ENCODE data around the gene SMARCAL1. TPM values are rescaled to one million over a fixed set of nuclear protein-coding genes. Genes with fewer than 3 reads are reported as not detected.

The SMARCAL1 gene
- total and polyA plus RNA-seq, 9 of the 15 experiments (the other 6 are each of a cell fraction or from before 2014, with no cell fraction given), result 8.2 to 27.9 (median 12.4) TPM

DNA sequence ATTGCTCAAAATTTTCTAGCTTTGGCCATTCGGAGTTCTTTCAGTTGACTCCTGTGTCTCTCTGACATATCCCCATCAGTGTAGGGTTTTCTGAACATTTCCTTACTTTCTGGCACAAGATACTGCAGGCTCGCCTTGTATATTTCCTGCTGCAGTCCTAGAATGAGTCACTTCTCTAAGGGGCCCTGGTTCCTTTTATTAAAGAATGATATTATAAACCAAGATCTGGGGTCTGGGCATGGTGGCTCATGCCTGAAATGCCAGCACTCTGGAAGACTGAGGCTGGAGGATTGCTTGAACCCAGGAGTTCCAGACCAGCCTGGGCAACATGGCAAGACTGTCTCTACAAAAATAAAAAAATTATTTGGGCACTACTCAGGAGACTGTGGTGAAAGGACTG, 83.4 kb downstream of the SMARCAL1 start:
- DNase-seq (ENCODE audit: extremely low read depth in 1 of 4, low spot score in 3 of 4), result no peak
- intact Hi-C loops (cut with micrococcal nuclease), result no loop called here
- CTCF ChIA-PET (ENCODE audit: low intra/inter-chr PET ratio), result no interaction called here

More for the DNA sequence above, 83.4 kb downstream of the SMARCAL1 start:
- Histone ChIP-seq H3K4me2 (ENCODE audit: insufficient read depth, low read length) (no peak overlapping the region), H3K9ac (ENCODE audit: insufficient read depth in 1 of 2, low read depth in 2 of 2, low read length in 2 of 2) (no peak overlapping the region), H3K4me1 (replicated peaks in 1 of 2; ENCODE audit: control insufficient read depth in 2 of 2, insufficient read depth in 2 of 2, low read length in 2 of 2) (no peaks in the 10 kb centered on the region; a peak in 3 of 5 replicates), H3K4me3 (no peak overlapping the region), H3K36me3 (ENCODE audit: control insufficient read depth, insufficient read depth, low read length) (peaks cover 18% of the 10 kb centered on the region), H3K27ac (ENCODE audit: extremely low read depth, low read depth, low read length) (no peak overlapping the region), H3K9me3 (replicated peaks; ENCODE audit: control insufficient read depth, insufficient read depth, low read depth, low read length) (no peaks in the 10 kb centered on the region), H4K20me1 (replicated peaks; ENCODE audit: control insufficient read depth, insufficient read depth, low read length) (peaks cover 12% of the 10 kb centered on the region), H3K27me3 (ENCODE audit: control insufficient read depth in 2 of 2, insufficient read depth in 2 of 2, low read length in 2 of 2) (no peaks in the 10 kb centered on the region), H2AFZ (ENCODE audit: low read depth, low read length) (no peak overlapping the region), H3K79me2 (ENCODE audit: control insufficient read depth, insufficient read depth, low read length) (peaks cover 35% of the 10 kb centered on the region), H3K9me1 (ENCODE audit: control insufficient read depth, insufficient read depth, low read length) (no peaks in the 10 kb centered on the region)
- 69% methylated on average over 2 of the region's 2 CpGs for WGBS (ENCODE audit: insufficient coverage, low coverage, missing lambda C conversion rate)
- no peak for ATAC-seq
- POLR2A ChIA-PET, result interaction anchor here (1.0 kb wide), 1 partner anchor 8 kb away, joined by 3 read pairs; no protein-coding TSS in a partner anchor
- FAIRE-seq, result no peak
- BruUV-seq (replicated peaks), result no TSS peak
- no peak for TF ChIP-seq MED1 (CRISPR knock-in tag; IDR thresholded peaks at IDR 0.05; ENCODE audit: borderline replicate concordance)
- TF ChIP-seq STAT5B (CRISPR knock-in tag; IDR thresholded peaks at IDR 0.05), result no peak
- no peak for TF ChIP-seq BRD4 (IDR thresholded peaks at IDR 0.05)
- TF ChIP-seq, protein P1, sequence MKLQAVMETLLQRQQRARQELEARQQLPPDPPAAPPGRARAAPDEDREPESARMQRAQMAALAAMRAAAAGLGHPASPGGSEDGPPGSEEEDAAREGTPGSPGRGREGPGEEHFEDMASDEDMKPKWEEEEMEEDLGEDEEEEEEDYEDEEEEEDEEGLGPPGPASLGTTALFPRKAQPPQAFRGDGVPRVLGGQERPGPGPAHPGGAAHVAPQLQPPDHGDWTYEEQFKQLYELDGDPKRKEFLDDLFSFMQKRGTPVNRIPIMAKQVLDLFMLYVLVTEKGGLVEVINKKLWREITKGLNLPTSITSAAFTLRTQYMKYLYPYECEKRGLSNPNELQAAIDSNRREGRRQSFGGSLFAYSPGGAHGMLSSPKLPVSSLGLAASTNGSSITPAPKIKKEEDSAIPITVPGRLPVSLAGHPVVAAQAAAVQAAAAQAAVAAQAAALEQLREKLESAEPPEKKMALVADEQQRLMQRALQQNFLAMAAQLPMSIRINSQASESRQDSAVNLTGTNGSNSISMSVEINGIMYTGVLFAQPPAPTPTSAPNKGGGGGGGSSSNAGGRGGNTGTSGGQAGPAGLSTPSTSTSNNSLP (IDR thresholded peaks at IDR 0.05; ENCODE audit: borderline replicate concordance, low read depth, low read length), result no peak
- TF ChIP-seq MEF2D (tag; conservative IDR thresholded peaks at IDR 0.05; ENCODE audit: low read depth), result no peak
- no peak for TF ChIP-seq SMAD3 (CRISPR knock-in tag; conservative IDR thresholded peaks at IDR 0.05)
- no peak for TF ChIP-seq ZNF174 (CRISPR knock-in tag; IDR thresholded peaks at IDR 0.05)
- TF ChIP-seq ARID1B (IDR thresholded peaks at IDR 0.05), result no peak
- no peak for TF ChIP-seq DMBX1 (CRISPR knock-in tag; IDR thresholded peaks at IDR 0.05; ENCODE audit: borderline replicate concordance)
- TF ChIP-seq, protein P2, sequence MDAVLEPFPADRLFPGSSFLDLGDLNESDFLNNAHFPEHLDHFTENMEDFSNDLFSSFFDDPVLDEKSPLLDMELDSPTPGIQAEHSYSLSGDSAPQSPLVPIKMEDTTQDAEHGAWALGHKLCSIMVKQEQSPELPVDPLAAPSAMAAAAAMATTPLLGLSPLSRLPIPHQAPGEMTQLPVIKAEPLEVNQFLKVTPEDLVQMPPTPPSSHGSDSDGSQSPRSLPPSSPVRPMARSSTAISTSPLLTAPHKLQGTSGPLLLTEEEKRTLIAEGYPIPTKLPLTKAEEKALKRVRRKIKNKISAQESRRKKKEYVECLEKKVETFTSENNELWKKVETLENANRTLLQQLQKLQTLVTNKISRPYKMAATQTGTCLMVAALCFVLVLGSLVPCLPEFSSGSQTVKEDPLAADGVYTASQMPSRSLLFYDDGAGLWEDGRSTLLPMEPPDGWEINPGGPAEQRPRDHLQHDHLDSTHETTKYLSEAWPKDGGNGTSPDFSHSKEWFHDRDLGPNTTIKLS (IDR thresholded peaks at IDR 0.05; ENCODE audit: borderline replicate concordance, low read depth), result no peak
- TF ChIP-seq, protein P3, sequence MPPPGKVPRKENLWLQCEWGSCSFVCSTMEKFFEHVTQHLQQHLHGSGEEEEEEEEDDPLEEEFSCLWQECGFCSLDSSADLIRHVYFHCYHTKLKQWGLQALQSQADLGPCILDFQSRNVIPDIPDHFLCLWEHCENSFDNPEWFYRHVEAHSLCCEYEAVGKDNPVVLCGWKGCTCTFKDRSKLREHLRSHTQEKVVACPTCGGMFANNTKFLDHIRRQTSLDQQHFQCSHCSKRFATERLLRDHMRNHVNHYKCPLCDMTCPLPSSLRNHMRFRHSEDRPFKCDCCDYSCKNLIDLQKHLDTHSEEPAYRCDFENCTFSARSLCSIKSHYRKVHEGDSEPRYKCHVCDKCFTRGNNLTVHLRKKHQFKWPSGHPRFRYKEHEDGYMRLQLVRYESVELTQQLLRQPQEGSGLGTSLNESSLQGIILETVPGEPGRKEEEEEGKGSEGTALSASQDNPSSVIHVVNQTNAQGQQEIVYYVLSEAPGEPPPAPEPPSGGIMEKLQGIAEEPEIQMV (tag; conservative IDR thresholded peaks at IDR 0.05; ENCODE audit: low read depth), result no peak
- TF ChIP-seq RFX5 (IDR thresholded peaks at IDR 0.05; ENCODE audit: low read depth, low read length), result no peak
- TF ChIP-seq ZNF146 (CRISPR knock-in tag; IDR thresholded peaks at IDR 0.05; ENCODE audit: unreplicated experiment), result no peak
- no peak for TF ChIP-seq GATAD2B (IDR thresholded peaks at IDR 0.05; ENCODE audit: borderline replicate concordance)
- no peak for TF ChIP-seq TSC22D4 (tag; IDR thresholded peaks at IDR 0.05)
- TF ChIP-seq ZNF696 (CRISPR knock-in tag; conservative IDR thresholded peaks at IDR 0.05), result no peak
- TF ChIP-seq ZNF263 (CRISPR knock-in tag; IDR thresholded peaks at IDR 0.05; ENCODE audit: borderline replicate concordance), result no peak
- TF ChIP-seq, protein P4, sequence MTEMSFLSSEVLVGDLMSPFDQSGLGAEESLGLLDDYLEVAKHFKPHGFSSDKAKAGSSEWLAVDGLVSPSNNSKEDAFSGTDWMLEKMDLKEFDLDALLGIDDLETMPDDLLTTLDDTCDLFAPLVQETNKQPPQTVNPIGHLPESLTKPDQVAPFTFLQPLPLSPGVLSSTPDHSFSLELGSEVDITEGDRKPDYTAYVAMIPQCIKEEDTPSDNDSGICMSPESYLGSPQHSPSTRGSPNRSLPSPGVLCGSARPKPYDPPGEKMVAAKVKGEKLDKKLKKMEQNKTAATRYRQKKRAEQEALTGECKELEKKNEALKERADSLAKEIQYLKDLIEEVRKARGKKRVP (CRISPR knock-in tag; IDR thresholded peaks at IDR 0.05), result no peak
- no peak for TF ChIP-seq XRCC4 (IDR thresholded peaks at IDR 0.05; ENCODE audit: extremely low read depth, insufficient read depth, insufficient read length)
- in situ Hi-C loops (cut with MboI), result no loop called here

All from K562 (cell line).